ENCODE results near the gene ANKRD29. TPM values are rescaled to one million over a fixed set of nuclear protein-coding genes. Genes with fewer than 3 reads are reported as not detected.

Gene ANKRD29
- total and polyA plus RNA-seq, 10 of the 15 experiments (the other 5 are each of a cell fraction or from before 2014, with no cell fraction given), result 0.53 to 9.2 (median 1.6) TPM

DNA sequence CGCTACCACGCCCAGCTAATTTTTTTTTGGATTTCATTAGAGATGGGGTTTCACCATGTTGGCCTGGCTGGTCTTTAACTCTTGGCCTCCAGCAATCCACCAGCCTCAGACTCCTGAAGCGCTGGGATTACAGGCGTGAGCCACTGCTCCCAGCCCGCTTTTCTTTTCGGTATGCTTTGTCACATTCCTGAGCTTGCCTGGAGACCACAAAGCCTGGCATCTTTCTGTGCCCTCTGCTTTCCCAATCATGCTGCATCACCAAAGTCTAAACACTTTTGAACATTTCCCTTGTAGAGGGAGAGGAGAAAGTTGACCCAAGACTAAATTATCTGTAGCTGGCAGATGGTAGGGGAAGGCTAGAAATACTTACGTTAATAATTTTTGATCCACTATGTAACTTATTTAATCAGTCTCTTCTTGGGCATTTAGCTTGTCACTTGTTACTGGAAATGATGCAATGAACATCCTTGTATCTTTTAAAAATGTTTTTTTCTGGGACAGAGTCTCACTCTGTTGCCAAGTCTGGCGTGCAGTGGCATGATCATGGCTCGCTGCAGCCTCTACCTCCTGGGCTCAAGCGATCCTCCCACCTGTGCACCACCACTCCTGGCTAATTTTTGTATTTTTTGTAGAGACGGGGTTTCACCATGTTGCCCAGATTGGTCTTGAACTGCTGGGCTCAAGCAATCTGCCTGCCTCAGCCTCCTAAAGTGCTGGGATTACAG lies 73.7 kb downstream of the ANKRD29 start:
- no peak for TF ChIP-seq SREBF1 (IDR thresholded peaks at IDR 0.05; ENCODE audit: low read length)
- TF ChIP-seq CHD4 (IDR thresholded peaks at IDR 0.05), result no peak
- TF ChIP-seq MTA2 (IDR thresholded peaks at IDR 0.05; ENCODE audit: low read depth), result no peak
- TF ChIP-seq HDGF (IDR thresholded peaks at IDR 0.05), result no peak
- TF ChIP-seq, protein P1, sequence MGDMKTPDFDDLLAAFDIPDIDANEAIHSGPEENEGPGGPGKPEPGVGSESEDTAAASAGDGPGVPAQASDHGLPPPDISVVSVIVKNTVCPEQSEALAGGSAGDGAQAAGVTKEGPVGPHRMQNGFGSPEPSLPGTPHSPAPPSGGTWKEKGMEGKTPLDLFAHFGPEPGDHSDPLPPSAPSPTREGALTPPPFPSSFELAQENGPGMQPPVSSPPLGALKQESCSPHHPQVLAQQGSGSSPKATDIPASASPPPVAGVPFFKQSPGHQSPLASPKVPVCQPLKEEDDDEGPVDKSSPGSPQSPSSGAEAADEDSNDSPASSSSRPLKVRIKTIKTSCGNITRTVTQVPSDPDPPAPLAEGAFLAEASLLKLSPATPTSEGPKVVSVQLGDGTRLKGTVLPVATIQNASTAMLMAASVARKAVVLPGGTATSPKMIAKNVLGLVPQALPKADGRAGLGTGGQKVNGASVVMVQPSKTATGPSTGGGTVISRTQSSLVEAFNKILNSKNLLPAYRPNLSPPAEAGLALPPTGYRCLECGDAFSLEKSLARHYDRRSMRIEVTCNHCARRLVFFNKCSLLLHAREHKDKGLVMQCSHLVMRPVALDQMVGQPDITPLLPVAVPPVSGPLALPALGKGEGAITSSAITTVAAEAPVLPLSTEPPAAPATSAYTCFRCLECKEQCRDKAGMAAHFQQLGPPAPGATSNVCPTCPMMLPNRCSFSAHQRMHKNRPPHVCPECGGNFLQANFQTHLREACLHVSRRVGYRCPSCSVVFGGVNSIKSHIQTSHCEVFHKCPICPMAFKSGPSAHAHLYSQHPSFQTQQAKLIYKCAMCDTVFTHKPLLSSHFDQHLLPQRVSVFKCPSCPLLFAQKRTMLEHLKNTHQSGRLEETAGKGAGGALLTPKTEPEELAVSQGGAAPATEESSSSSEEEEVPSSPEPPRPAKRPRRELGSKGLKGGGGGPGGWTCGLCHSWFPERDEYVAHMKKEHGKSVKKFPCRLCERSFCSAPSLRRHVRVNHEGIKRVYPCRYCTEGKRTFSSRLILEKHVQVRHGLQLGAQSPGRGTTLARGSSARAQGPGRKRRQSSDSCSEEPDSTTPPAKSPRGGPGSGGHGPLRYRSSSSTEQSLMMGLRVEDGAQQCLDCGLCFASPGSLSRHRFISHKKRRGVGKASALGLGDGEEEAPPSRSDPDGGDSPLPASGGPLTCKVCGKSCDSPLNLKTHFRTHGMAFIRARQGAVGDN (IDR thresholded peaks at IDR 0.05), result no peak
- no peak for TF ChIP-seq TARDBP (IDR thresholded peaks at IDR 0.05; ENCODE audit: borderline replicate concordance)
- TF ChIP-seq CBX5 (IDR thresholded peaks at IDR 0.05; ENCODE audit: low read depth), result no peak
- no peak for TF ChIP-seq POLR2AphosphoS2 (IDR thresholded peaks at IDR 0.05; ENCODE audit: low read depth, low read length)
- no peak for TF ChIP-seq ZNF274 (IDR thresholded peaks at IDR 0.05; ENCODE audit: insufficient read depth, insufficient read length)
- TF ChIP-seq TCF7 (IDR thresholded peaks at IDR 0.05; ENCODE audit: borderline replicate concordance), result no peak
- TF ChIP-seq EED (IDR thresholded peaks at IDR 0.05; ENCODE audit: low read depth), result no peak
- no peak for TF ChIP-seq PAX5 (IDR thresholded peaks at IDR 0.05; ENCODE audit: borderline replicate concordance, low read depth, low read length)
- no peak for TF ChIP-seq MYC (IDR thresholded peaks at IDR 0.05; ENCODE audit: insufficient read depth, insufficient read length, insufficient replicate concordance, low read length, severe bottlenecking)
- no peak for TF ChIP-seq HCFC1 (IDR thresholded peaks at IDR 0.05; ENCODE audit: low read length)
- TF ChIP-seq, protein P2, sequence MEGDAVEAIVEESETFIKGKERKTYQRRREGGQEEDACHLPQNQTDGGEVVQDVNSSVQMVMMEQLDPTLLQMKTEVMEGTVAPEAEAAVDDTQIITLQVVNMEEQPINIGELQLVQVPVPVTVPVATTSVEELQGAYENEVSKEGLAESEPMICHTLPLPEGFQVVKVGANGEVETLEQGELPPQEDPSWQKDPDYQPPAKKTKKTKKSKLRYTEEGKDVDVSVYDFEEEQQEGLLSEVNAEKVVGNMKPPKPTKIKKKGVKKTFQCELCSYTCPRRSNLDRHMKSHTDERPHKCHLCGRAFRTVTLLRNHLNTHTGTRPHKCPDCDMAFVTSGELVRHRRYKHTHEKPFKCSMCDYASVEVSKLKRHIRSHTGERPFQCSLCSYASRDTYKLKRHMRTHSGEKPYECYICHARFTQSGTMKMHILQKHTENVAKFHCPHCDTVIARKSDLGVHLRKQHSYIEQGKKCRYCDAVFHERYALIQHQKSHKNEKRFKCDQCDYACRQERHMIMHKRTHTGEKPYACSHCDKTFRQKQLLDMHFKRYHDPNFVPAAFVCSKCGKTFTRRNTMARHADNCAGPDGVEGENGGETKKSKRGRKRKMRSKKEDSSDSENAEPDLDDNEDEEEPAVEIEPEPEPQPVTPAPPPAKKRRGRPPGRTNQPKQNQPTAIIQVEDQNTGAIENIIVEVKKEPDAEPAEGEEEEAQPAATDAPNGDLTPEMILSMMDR (IDR thresholded peaks at IDR 0.05 in 2 of 3, conservative IDR thresholded peaks at IDR 0.05 in 1 of 3; ENCODE audit: control insufficient read depth in 2 of 3, extremely low read depth in 1 of 3, insufficient read depth in 1 of 3, low read depth in 3 of 3, low read length in 3 of 3), result no peak
- WGBS (ENCODE audit: insufficient coverage, insufficient replicate concordance, low lambda C conversion rate, missing lambda C conversion rate), result 87% methylated on average over 11 of the region's 11 CpGs
- no peak overlapping the region for H3K9ac ChIP-seq (ENCODE audit: control insufficient read depth, insufficient read depth, low read length)
- POLR2A ChIA-PET, result interaction anchor here (0.8 to 1.5 kb wide), 3 partner anchors 26 to 136 kb away, joined by 3 to 5 read pairs (median 5); partner anchors contain the start of gene RIOK3
- no peak overlapping the region for H3K4me3 ChIP-seq
- no TSS peak for BruUV-seq (replicated peaks)
- H3K4me1 ChIP-seq (ENCODE audit: control insufficient read depth, insufficient read depth, low read length), result peaks cover 7% of the 10 kb centered on the region; the same call in 1 of the 2 replicates
- in situ Hi-C loops (cut with MboI) (no loop called here), intact Hi-C loops (cut with micrococcal nuclease; ENCODE audit: unreplicated experiment) (loop anchor here (5.0 kb wide), 1 partner anchor 72 kb away; no protein-coding TSS in a partner anchor)
- no peak overlapping the region for H3K4me2 ChIP-seq (ENCODE audit: control insufficient read depth, insufficient read depth)
- SMC1A ChIA-PET (ENCODE audit: uncharacterized antibody, unreplicated experiment), result interaction anchor here (0.8 to 2.3 kb wide), 8 partner anchors 8 to 114 kb away, joined by 3 to 14 read pairs (median 6); no protein-coding TSS in a partner anchor
- DNase-seq (ENCODE audit: low read depth, low spot score) (no peak), FAIRE-seq (no peak), ATAC-seq (no peak)
- no peaks in the 10 kb centered on the region for H3K27me3 ChIP-seq (replicated peaks in 1 of 2; ENCODE audit: control insufficient read depth in 2 of 2, insufficient read depth in 2 of 2, low read length in 1 of 2)
- H3K27ac ChIP-seq (ENCODE audit: control insufficient read depth, insufficient read depth), result no peak overlapping the region
- RAD21 ChIA-PET (ENCODE audit: unreplicated experiment), result interaction anchor here (0.5 to 2.1 kb wide), 4 partner anchors 24 to 223 kb away, joined by 3 to 7 read pairs (median 4); no protein-coding TSS in a partner anchor
- no peaks in the 10 kb centered on the region for H3K9me3 ChIP-seq (replicated peaks; ENCODE audit: control insufficient read depth, insufficient read depth, low read length)
- H3K79me2 ChIP-seq (ENCODE audit: control insufficient read depth, insufficient read depth, low read length), result peaks cover 22% of the 10 kb centered on the region
- CTCF ChIA-PET, result interaction anchor here (0.6 to 2.7 kb wide), 12 partner anchors 10 to 454 kb away, joined by 3 to 16 read pairs (median 6); partner anchors contain the start of gene RMC1
- no peaks in the 10 kb centered on the region for H3K36me3 ChIP-seq (ENCODE audit: control insufficient read depth in 2 of 2, insufficient read depth in 2 of 2, low read length in 1 of 2)
- no peak overlapping the region for H2AFZ ChIP-seq (ENCODE audit: control insufficient read depth, low read depth, low read length)
- H4K20me1 ChIP-seq (ENCODE audit: control insufficient read depth, insufficient read depth), result no peaks in the 10 kb centered on the region
